Measurements from ENCODE around the gene PLXNA3.

The PLXNA3 gene

GRCh38 chrX:154477891-154478477 lies 19.9 kb downstream of the PLXNA3 start:
- Histone ChIP-seq H3K36me3 (peaks cover 0 to 11% (median under 1%) of the 10 kb centered on the region in 3 donors), H3K27me3 (no peaks in the 10 kb centered on the region), H3K27ac (peak overlapping the region; percentile 81), H3K9me3 (no peaks in the 10 kb centered on the region), H3K4me3 (peak overlapping the region; percentile 55 to 62), H3K4me1 (peaks cover 0 to 9% (median 4%) of the 10 kb centered on the region in 4 donors)
- no peak for DNase-seq
- TF ChIP-seq CTCF (IDR thresholded peaks at IDR 0.05) = no peak
- intact Hi-C loops (cut with DNase I; ENCODE audit: low total_unique reads) = no loop called here

- H3K4me1 ChIP-seq = peaks cover 0 to 9% (median 4%) of the 10 kb centered on the region in 4 donors
- intact Hi-C loops (cut with DNase I; ENCODE audit: low total_unique reads) = no loop called here
- H3K9me3 ChIP-seq = no peaks in the 10 kb centered on the region
- H3K27me3 ChIP-seq = no peaks in the 10 kb centered on the region
- H3K4me3 ChIP-seq = peak within 1 kb of the TSS; percentile 55 to 62
- DNase-seq = peak; percentile 87 to 95
- H3K27ac ChIP-seq = peak within 1 kb of the TSS; percentile 81
- TF ChIP-seq CTCF (IDR thresholded peaks at IDR 0.05) = no peak
- peaks cover 0 to 8% (median 0%) of the 10 kb centered on the region in 3 donors for H3K36me3 ChIP-seq
These were observed 20.9 kb downstream of the PLXNA3 start, which contains the start of gene LAGE3 for GRCh38 chrX:154478728-154479622. TSS of gene LAGE3 (minus strand) at chrX:154479281. CDS start at chrX:154478915, 366 bp downstream.

- Histone ChIP-seq H3K9me3 (no peaks in the 10 kb centered on the region), H3K27ac (no peak overlapping the region), H3K36me3 (peaks cover 0 to 19% (median 6%) of the 10 kb centered on the region in 3 donors), H3K4me3 (no peak overlapping the region), H3K27me3 (no peaks in the 10 kb centered on the region), H3K4me1 (peaks cover 0 to 20% (median 9%) of the 10 kb centered on the region in 4 donors)
- no peak for TF ChIP-seq CTCF (IDR thresholded peaks at IDR 0.05)
- no peak for DNase-seq
- intact Hi-C loops (cut with DNase I; ENCODE audit: low total_unique reads) = no loop called here
These were observed 23.1 kb downstream of the PLXNA3 start for GRCh38 chrX:154481195-154481594.

- Histone ChIP-seq H3K4me1 (peaks cover 0 to 21% (median 11%) of the 10 kb centered on the region in 4 donors), H3K4me3 (no peak overlapping the region), H3K27ac (no peak overlapping the region), H3K36me3 (peaks cover 0 to 19% (median 6%) of the 10 kb centered on the region in 3 donors), H3K27me3 (no peaks in the 10 kb centered on the region), H3K9me3 (no peaks in the 10 kb centered on the region)
- intact Hi-C loops (cut with DNase I; ENCODE audit: low total_unique reads) = no loop called here
- TF ChIP-seq CTCF (IDR thresholded peaks at IDR 0.05) = no peak
- no peak for DNase-seq
These were observed 24.0 kb downstream of the PLXNA3 start for GRCh38 chrX:154481911-154482601.

GRCh38 chrX:154482786-154483185 lies 24.7 kb downstream of the PLXNA3 start:
- no peak for TF ChIP-seq CTCF (IDR thresholded peaks at IDR 0.05)

More at GRCh38 chrX:154482786-154483185, 24.7 kb downstream of the PLXNA3 start:
- H3K27me3 ChIP-seq = no peaks in the 10 kb centered on the region
- peaks cover 0 to 19% (median 6%) of the 10 kb centered on the region in 3 donors for H3K36me3 ChIP-seq
- peaks cover 0 to 29% (median 11%) of the 10 kb centered on the region in 4 donors for H3K4me1 ChIP-seq
- H3K9me3 ChIP-seq = no peaks in the 10 kb centered on the region
- intact Hi-C loops (cut with DNase I; ENCODE audit: low total_unique reads) = no loop called here
- H3K27ac ChIP-seq = no peak overlapping the region
- H3K4me3 ChIP-seq = no peak overlapping the region
- DNase-seq = no peak
